ENCODE data around the gene HDAC10. TPM values are rescaled to one million over a fixed set of nuclear protein-coding genes. Genes with fewer than 3 reads are reported as not detected.

HDAC10 gene
- total and polyA plus RNA-seq, 10 of the 15 experiments (the other 5 are each of a cell fraction or from before 2014, with no cell fraction given) = 0.26 to 48.6 (median 5.0) TPM

DNA sequence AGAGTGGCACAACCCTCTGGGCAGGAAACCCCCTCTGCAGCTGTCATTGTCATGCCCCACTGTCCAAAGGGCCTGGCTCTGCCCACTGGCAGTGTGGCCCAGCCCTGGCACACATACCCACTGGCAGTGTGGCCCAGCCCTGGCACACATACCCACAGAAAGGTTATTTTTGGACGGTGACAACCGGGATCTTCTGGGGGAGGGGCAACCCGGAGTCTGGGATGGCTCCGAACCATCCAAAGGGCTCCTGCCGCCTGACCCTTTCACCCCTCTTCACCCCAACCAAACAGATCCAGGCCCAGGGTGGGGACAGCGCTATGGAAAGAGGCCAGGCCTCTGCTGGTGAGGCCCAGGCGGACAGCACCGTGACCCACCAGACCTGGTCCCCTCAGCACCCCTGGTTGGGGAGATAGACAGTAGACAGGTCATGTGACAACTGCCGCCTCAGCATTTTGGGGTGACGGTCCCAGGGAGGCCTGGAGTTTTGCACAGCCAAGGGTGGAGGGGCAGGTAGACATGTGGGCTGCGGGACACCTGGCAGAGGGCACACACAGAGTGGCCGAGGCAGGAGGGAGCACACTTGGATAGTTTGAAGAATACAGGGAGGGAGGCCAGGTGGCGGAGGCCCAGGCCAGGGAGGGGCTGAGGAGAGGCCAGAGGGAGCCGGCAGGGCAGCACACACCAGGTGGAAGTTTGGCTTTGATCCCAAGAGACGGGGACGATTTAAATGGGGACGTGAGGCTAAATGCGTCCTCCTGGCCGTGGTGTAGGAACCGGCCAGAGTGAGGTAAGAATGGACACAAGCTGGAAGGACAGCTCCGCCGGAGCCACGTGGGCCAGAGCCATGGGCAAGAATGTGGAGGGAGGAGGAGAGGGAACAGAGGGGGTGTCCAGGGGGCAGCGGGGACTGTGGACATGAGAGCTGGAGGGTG, 7.6 kb upstream of the HDAC10 start:
- FAIRE-seq = no peak
- no TSS peak for BruUV-seq (replicated peaks)
- ATAC-seq = no peak
- in situ Hi-C loops (cut with MboI) (loop anchor here (10.0 kb wide), 2 partner anchors 236 to 356 kb away; no protein-coding TSS in a partner anchor), intact Hi-C loops (cut with micrococcal nuclease; ENCODE audit: unreplicated experiment) (no loop called here)
- H3K4me3 ChIP-seq = no peak overlapping the region
- H3K79me2 ChIP-seq (ENCODE audit: control insufficient read depth, insufficient read depth, low read length) = peaks cover 8% of the 10 kb centered on the region
- 89% methylated on average over 23 of the region's 24 CpGs for WGBS (ENCODE audit: insufficient coverage, insufficient replicate concordance, low lambda C conversion rate, missing lambda C conversion rate)
- CTCF ChIA-PET = no interaction called here
- no peak overlapping the region for H3K9ac ChIP-seq (ENCODE audit: control insufficient read depth, insufficient read depth, low read length)
- DNase-seq (ENCODE audit: low read depth, low spot score) = no peak
- RAD21 ChIA-PET (ENCODE audit: unreplicated experiment) = no interaction called here
- POLR2A ChIA-PET = no interaction called here
- no peaks in the 10 kb centered on the region for H3K27me3 ChIP-seq (replicated peaks in 1 of 2; ENCODE audit: control insufficient read depth in 2 of 2, insufficient read depth in 2 of 2, low read length in 1 of 2)
- no peaks in the 10 kb centered on the region; a peak in 1 of 4 replicates for H3K36me3 ChIP-seq (ENCODE audit: control insufficient read depth in 2 of 2, insufficient read depth in 2 of 2, low read length in 1 of 2)
- no peak overlapping the region for H2AFZ ChIP-seq (ENCODE audit: control insufficient read depth, low read depth, low read length)
- peaks cover 10% of the 10 kb centered on the region for H3K4me1 ChIP-seq (ENCODE audit: control insufficient read depth, insufficient read depth, low read length)
- H4K20me1 ChIP-seq (ENCODE audit: control insufficient read depth, insufficient read depth) = no peaks in the 10 kb centered on the region
- SMC1A ChIA-PET (ENCODE audit: uncharacterized antibody, unreplicated experiment) = no interaction called here
- H3K4me2 ChIP-seq (ENCODE audit: control insufficient read depth, insufficient read depth) = no peak overlapping the region
- H3K27ac ChIP-seq (ENCODE audit: control insufficient read depth, insufficient read depth) = no peak overlapping the region
- H3K9me3 ChIP-seq (replicated peaks; ENCODE audit: control insufficient read depth, insufficient read depth, low read length) = no peaks in the 10 kb centered on the region
- no peak for TF ChIP-seq CREB1 (IDR thresholded peaks at IDR 0.05; ENCODE audit: low read depth)
- no peak for TF ChIP-seq PAX8 (IDR thresholded peaks at IDR 0.05)
- no peak for TF ChIP-seq DPF2 (IDR thresholded peaks at IDR 0.05)
- TF ChIP-seq, protein P1, sequence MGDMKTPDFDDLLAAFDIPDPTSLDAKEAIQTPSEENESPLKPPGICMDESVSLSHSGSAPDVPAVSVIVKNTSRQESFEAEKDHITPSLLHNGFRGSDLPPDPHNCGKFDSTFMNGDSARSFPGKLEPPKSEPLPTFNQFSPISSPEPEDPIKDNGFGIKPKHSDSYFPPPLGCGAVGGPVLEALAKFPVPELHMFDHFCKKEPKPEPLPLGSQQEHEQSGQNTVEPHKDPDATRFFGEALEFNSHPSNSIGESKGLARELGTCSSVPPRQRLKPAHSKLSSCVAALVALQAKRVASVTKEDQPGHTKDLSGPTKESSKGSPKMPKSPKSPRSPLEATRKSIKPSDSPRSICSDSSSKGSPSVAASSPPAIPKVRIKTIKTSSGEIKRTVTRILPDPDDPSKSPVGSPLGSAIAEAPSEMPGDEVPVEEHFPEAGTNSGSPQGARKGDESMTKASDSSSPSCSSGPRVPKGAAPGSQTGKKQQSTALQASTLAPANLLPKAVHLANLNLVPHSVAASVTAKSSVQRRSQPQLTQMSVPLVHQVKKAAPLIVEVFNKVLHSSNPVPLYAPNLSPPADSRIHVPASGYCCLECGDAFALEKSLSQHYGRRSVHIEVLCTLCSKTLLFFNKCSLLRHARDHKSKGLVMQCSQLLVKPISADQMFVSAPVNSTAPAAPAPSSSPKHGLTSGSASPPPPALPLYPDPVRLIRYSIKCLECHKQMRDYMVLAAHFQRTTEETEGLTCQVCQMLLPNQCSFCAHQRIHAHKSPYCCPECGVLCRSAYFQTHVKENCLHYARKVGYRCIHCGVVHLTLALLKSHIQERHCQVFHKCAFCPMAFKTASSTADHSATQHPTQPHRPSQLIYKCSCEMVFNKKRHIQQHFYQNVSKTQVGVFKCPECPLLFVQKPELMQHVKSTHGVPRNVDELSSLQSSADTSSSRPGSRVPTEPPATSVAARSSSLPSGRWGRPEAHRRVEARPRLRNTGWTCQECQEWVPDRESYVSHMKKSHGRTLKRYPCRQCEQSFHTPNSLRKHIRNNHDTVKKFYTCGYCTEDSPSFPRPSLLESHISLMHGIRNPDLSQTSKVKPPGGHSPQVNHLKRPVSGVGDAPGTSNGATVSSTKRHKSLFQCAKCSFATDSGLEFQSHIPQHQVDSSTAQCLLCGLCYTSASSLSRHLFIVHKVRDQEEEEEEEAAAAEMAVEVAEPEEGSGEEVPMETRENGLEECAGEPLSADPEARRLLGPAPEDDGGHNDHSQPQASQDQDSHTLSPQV (IDR thresholded peaks at IDR 0.05) = no peak
- no peak for TF ChIP-seq BRCA1 (IDR thresholded peaks at IDR 0.05; ENCODE audit: low read depth, low read length)
- TF ChIP-seq RAD51 (IDR thresholded peaks at IDR 0.05) = no peak
- no peak for TF ChIP-seq IRF4 (IDR thresholded peaks at IDR 0.05; ENCODE audit: low read depth, low read length)
- no peak for TF ChIP-seq ATF7 (IDR thresholded peaks at IDR 0.05; ENCODE audit: low read depth)
- no peak for TF ChIP-seq SIN3A (IDR thresholded peaks at IDR 0.05; ENCODE audit: low read depth, low read length)
- TF ChIP-seq HCFC1 (IDR thresholded peaks at IDR 0.05; ENCODE audit: low read length) = no peak
- no peak for TF ChIP-seq EED (IDR thresholded peaks at IDR 0.05; ENCODE audit: low read depth)
- TF ChIP-seq IRF5 (IDR thresholded peaks at IDR 0.05; ENCODE audit: borderline replicate concordance) = no peak
- TF ChIP-seq RUNX3 (IDR thresholded peaks at IDR 0.05; ENCODE audit: low read length) = no peak
- no peak for TF ChIP-seq STAT1 (conservative IDR thresholded peaks at IDR 0.05)
- TF ChIP-seq CUX1 (IDR thresholded peaks at IDR 0.05; ENCODE audit: insufficient replicate concordance, low read depth, low read length) = no peak

Data from GM12878 (cell line).